ENCODE results near the gene MTHFD1L. TPM values are rescaled to one million over a fixed set of nuclear protein-coding genes. Genes with fewer than 3 reads are reported as not detected.

The MTHFD1L gene
- total and polyA plus RNA-seq, 2 donors (not counting 3 experiments of a cell fraction or from before 2014, with no cell fraction given) = 40.2 to 120 TPM

- no peak for DNase-seq (ENCODE audit: low read depth, low spot score)
- Histone ChIP-seq H3K9me1 (replicated peaks; ENCODE audit: control insufficient read depth, extremely low read depth, insufficient read depth, low read length) (no peaks in the 10 kb centered on the region), H3K4me2 (ENCODE audit: insufficient read depth, low read length) (no peak overlapping the region), H2AFZ (ENCODE audit: low read depth, low read length) (no peak overlapping the region), H3K79me2 (ENCODE audit: control insufficient read depth, insufficient read depth, low read length) (no peaks in the 10 kb centered on the region), H3K9ac (replicated peaks; ENCODE audit: extremely low read depth, insufficient read depth, low read length) (no peak overlapping the region), H3K4me1 (ENCODE audit: control insufficient read depth, extremely low read depth, insufficient read depth, low read length) (peaks cover 41% of the 10 kb centered on the region), H3K27me3 (ENCODE audit: control insufficient read depth in 2 of 2, insufficient read depth in 2 of 2, low read length in 2 of 2) (no peaks in the 10 kb centered on the region), H3K4me3 (replicated peaks in 1 of 3; ENCODE audit: insufficient read depth in 1 of 3, low read depth in 1 of 3, low read length in 3 of 3) (no peak overlapping the region), H3K9me3 (replicated peaks; ENCODE audit: control insufficient read depth, insufficient read depth, low read length) (no peaks in the 10 kb centered on the region), H4K20me1 (replicated peaks; ENCODE audit: control insufficient read depth, extremely low read depth, insufficient read depth, low read length) (no peaks in the 10 kb centered on the region), H3K27ac (ENCODE audit: insufficient read depth, low read depth, low read length) (no peak overlapping the region), H3K36me3 (ENCODE audit: control insufficient read depth in 2 of 2, extremely low read depth in 1 of 2, insufficient read depth in 2 of 2, low read length in 2 of 2) (peaks cover 0 to 7% of the 10 kb centered on the region in 2 experiments)
- intact Hi-C loops (cut with micrococcal nuclease) = no loop called here
- FAIRE-seq = no peak
- no peak for TF ChIP-seq FOS (IDR thresholded peaks at IDR 0.05; ENCODE audit: borderline replicate concordance, insufficient read depth, low read length)
- CTCF ChIA-PET = interaction anchor here (2.7 to 6.0 kb wide), 2 partner anchors 9 to 301 kb away, joined by 14 to 30 read pairs; no protein-coding TSS in a partner anchor
- BruUV-seq (replicated peaks) = no TSS peak
- POLR2A ChIA-PET = no interaction called here
- dilution Hi-C loops (cut with MboI; ENCODE audit: extremely low pct_ligation_motif_present, low sequenced_read_pairs) = no loop called here
Measured at GRCh38 chr6:151023342-151023741, 157.8 kb downstream of the MTHFD1L start.

GRCh38 chr6:151024597-151024996 lies 159.1 kb downstream of the MTHFD1L start:
- no peak for FAIRE-seq
- no peaks in the 10 kb centered on the region for H3K9me1 ChIP-seq (replicated peaks; ENCODE audit: control insufficient read depth, extremely low read depth, insufficient read depth, low read length)

More at GRCh38 chr6:151024597-151024996, 159.1 kb downstream of the MTHFD1L start:
- Histone ChIP-seq H3K36me3 (ENCODE audit: control insufficient read depth in 2 of 2, extremely low read depth in 1 of 2, insufficient read depth in 2 of 2, low read length in 2 of 2) (peaks cover 0 to 7% of the 10 kb centered on the region in 2 experiments), H3K4me2 (ENCODE audit: insufficient read depth, low read length) (no peak overlapping the region), H3K79me2 (ENCODE audit: control insufficient read depth, insufficient read depth, low read length) (no peaks in the 10 kb centered on the region), H3K9me3 (replicated peaks; ENCODE audit: control insufficient read depth, insufficient read depth, low read length) (no peaks in the 10 kb centered on the region), H3K4me3 (replicated peaks in 1 of 3; ENCODE audit: insufficient read depth in 1 of 3, low read depth in 1 of 3, low read length in 3 of 3) (no peak overlapping the region), H3K9ac (replicated peaks; ENCODE audit: extremely low read depth, insufficient read depth, low read length) (no peak overlapping the region), H3K27ac (ENCODE audit: insufficient read depth, low read depth, low read length) (no peak overlapping the region), H2AFZ (ENCODE audit: low read depth, low read length) (no peak overlapping the region), H3K27me3 (ENCODE audit: control insufficient read depth in 2 of 2, insufficient read depth in 2 of 2, low read length in 2 of 2) (no peaks in the 10 kb centered on the region), H4K20me1 (replicated peaks; ENCODE audit: control insufficient read depth, extremely low read depth, insufficient read depth, low read length) (no peaks in the 10 kb centered on the region), H3K4me1 (ENCODE audit: control insufficient read depth, extremely low read depth, insufficient read depth, low read length) (peaks cover 29% of the 10 kb centered on the region)
- ChIA-PET POLR2A (no interaction called here), CTCF (interaction anchor here (1.0 to 6.0 kb wide), 4 partner anchors 10 to 132 kb away, joined by 3 to 30 read pairs (median 3); no protein-coding TSS in a partner anchor)
- no TSS peak for BruUV-seq (replicated peaks)
- no peak for TF ChIP-seq POLR2AphosphoS5 (IDR thresholded peaks at IDR 0.05; ENCODE audit: insufficient read depth, low read depth, low read length)
- TF ChIP-seq GATA2 (IDR thresholded peaks at IDR 0.05; ENCODE audit: insufficient read depth, insufficient read length, low read depth, low read length) = no peak
- TF ChIP-seq MAX (IDR thresholded peaks at IDR 0.05; ENCODE audit: insufficient read depth, insufficient read length) = no peak
- no peak for TF ChIP-seq JUN (IDR thresholded peaks at IDR 0.05; ENCODE audit: borderline replicate concordance, insufficient read depth, insufficient read length, low read depth)
- TF ChIP-seq, protein P1, sequence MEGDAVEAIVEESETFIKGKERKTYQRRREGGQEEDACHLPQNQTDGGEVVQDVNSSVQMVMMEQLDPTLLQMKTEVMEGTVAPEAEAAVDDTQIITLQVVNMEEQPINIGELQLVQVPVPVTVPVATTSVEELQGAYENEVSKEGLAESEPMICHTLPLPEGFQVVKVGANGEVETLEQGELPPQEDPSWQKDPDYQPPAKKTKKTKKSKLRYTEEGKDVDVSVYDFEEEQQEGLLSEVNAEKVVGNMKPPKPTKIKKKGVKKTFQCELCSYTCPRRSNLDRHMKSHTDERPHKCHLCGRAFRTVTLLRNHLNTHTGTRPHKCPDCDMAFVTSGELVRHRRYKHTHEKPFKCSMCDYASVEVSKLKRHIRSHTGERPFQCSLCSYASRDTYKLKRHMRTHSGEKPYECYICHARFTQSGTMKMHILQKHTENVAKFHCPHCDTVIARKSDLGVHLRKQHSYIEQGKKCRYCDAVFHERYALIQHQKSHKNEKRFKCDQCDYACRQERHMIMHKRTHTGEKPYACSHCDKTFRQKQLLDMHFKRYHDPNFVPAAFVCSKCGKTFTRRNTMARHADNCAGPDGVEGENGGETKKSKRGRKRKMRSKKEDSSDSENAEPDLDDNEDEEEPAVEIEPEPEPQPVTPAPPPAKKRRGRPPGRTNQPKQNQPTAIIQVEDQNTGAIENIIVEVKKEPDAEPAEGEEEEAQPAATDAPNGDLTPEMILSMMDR (IDR thresholded peaks at IDR 0.05; ENCODE audit: extremely low read depth in 1 of 2, insufficient read depth in 1 of 2, low read depth in 1 of 2, low read length in 2 of 2) = no peak
- TF ChIP-seq FOS (IDR thresholded peaks at IDR 0.05; ENCODE audit: borderline replicate concordance, insufficient read depth, low read length) = no peak
- TF ChIP-seq POLR2A (IDR thresholded peaks at IDR 0.05; ENCODE audit: low read depth, low read length) = no peak
- no peak for TF ChIP-seq EZH2 (IDR thresholded peaks at IDR 0.05; ENCODE audit: borderline replicate concordance, low read depth, low read length, severe bottlenecking)
- TF ChIP-seq MYC (IDR thresholded peaks at IDR 0.05; ENCODE audit: low read depth, low read length) = no peak
- DNase-seq (ENCODE audit: low read depth, low spot score) = no peak
- dilution Hi-C loops (cut with MboI; ENCODE audit: extremely low pct_ligation_motif_present, low sequenced_read_pairs) = no loop called here
- intact Hi-C loops (cut with micrococcal nuclease) = no loop called here
